Measurements from ENCODE around the gene SLC6A3.
"Not testable (repeated sequence)": the region's sequence is repeated elsewhere in the genome, so short reads cannot be mapped to it uniquely, and the experiment has no call there.

The SLC6A3 gene

DNA sequence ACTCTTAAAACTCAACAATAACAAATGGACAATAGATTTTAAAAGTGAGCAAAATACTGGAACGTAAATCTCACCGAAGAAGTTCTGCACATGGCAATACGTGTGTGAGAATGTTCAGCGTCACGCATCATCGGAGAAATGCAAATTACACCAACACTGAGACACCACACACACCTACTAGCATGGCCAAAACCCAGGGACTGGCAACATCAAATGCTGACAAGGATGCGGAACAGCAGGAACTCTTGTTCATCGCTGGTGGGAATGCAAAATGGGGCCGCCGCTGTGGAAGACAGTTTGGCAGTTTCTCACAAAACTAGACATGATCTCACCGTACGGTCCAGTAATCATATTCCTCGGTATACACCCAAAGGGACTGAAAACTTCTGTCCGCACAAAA, 78.7 kb downstream of the SLC6A3 start:
- DNase-seq: no peak

DNA sequence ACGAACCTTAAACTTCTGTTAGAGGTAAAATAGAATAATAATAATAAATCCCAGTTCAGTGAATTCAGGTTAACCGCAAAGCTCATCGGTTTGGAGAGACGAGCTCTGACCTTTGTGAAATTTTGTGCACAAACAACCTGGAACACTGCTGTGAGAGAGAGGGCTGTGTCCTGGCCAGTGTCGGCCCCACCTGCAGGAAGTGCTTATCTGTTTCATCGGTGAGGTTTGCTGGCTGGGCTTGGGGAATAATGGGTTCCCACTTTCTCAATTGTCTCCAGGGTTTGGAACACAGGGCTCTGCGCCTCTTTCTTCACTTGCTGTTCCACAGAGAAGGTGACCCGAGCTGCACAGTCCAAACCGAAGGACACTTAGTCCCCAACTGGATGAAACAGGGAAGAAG, 81.0 kb downstream of the SLC6A3 start:
- DNase-seq: no peak

DNA sequence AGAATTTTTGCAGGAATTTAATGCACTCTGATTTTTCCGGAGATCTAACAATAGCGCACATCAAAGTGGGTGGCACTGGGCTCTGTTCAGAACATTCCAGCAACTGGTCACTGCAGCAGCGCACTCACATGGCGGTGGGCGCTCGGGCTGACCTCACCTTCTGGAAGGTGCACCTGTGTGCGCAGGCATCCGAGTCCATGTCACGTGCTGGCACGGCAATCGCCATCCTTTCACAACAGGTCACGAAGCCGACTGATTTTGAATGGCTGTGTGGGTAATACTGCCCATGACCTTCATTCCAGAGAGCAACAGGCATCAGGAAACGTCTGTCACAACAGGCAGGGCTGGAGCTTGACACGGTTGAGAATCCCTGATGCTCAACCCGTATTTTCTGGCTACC, 81.7 kb downstream of the SLC6A3 start:
- no peak for DNase-seq

DNA sequence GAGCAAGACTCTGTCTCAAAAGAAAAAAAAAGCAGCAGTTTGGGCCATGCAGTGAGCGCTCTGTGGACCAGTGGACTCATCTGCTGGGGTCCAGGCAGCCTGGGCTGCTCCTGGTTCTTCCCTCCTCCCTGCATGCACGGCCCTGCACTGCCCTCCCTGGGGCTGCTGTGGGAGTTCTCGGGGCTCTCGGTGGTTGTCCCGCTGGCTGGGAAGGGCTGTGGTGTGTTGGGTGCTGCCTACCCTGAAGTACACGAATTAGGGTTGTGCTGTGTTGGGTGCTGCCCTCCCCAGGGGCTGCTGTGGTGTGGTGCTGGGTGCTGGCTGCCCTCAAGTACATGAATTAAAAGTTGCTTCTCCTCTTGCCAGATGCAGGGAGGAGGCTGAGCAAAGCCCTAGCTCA, 82.1 kb downstream of the SLC6A3 start:
- DNase-seq: no peak

DNA sequence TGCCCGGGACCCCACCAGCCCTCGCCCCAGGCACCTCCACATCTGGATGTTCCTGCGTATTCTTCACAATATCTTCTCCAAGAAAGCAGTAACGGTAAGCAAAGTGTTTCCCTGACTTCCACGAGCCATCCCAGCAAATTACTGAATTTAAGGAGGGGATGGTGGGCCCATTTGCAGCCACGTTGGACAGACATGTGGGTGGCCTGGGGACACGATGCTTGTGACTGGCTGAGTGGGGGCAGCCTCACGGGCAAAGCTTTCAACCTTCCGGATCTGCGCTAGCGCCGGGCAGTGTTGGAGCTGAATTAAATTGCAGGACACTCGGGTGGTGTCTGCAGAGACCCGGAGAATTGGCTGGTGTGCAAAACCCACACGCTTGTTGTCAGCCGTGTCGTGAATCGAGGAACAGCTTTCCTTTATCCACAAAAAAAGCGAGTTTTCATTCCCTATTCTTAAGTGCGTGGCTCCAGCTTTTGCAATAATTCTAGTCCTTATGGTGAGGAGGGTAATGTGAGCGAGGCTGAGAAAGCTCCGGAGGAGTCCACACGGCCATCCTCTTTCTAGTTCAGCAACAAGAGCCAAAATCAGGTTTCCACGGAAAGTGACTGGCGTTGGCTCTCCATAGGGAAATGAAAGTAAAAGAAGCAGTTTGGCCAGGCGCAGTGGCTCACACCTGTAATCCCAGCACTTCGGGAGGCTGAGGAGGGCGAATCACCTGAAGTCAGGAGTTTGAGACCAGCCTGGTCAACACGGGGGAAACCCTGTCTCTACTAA, 82.8 kb downstream of the SLC6A3 start:
- DNase-seq: no peak

DNA sequence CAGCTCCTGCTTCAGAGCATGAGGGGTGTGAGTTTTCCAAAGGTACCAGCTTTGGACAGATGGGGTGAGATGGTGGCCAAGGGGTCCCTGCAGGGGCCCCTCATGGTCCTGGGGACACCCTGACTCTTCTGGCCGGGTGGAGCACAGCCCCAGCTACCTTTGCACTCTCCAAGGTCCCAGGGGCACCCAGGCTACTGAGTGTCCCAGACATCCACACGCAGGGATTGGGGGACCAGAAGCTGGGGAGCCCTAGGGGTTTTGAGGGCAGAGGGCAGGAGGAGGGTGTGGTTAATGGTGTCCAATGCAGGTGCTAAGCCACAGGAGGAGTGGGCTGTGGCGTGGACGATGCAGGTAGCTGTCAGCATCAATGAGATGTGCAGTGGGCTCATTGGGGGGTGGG, 84.4 kb downstream of the SLC6A3 start:
- DNase-seq: no peak

DNA sequence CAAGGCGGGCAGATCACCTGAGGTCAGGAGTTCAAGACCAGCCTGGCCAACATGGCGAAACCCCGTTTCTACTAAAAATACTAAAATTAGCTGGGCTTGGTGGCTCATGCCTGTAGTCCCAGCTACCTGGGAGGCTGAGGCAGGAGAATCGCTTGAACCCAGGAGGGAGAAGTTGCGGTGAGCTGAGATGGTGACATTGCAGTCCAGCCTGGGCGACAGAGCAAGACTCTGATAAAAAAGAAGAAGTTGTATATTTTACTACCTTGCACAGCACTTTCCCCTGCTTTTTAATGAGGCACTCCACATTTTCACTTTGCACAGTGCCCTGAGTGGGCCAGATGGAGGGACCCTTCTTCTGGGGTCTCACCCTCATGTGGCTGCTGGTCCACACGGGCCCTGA, 84.9 kb downstream of the SLC6A3 start:
- DNase-seq: not testable (repeated sequence)

DNA sequence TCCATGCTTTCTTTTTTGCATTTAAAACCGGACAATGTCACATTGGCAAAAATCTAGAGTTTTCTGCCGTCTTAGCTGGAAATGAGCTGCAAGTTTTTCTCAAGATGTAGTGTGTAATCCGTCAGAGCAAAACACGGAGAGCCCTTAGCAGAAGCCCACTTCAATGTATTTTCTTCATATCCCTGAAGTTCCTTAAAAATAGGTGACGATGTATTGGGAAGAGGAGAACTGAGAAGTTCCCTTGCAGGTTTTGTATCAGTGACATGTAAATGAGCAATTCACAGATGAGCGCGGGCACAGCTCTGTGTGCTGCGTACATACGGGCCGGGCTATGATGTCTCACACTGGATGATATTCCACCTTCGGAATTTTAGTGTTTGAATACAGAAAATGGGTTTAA, 85.5 kb downstream of the SLC6A3 start:
- DNase-seq: no peak

DNA sequence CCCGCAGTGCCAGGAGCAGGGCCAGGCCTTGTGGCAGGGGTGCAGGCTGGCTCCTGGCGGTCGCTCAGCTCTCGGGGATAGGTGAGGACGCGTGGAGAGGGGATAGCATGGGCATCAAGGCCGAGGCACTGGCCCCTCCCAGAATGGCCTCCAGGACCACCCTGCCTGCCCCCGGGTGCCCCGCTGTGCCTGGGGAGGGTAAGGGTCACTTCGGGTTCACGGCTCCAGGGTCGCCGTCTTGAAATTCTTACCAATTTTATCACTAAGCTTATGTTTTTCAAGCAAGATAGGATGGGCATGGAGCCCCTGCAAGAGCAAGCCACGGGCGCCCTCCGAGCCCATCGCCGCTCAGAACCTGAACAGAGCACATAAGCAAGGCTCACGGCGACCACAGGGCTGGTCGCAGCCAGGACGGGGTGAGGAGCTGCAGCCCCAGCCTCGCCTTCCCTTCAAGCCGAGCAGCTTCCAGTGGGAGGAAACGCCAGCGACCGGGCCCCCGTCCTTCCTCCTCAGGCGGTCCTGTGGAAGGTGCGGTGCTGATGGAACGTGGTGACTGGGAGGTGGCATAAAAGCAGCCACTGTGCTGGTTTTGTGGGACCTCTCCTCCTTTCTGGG, 86.1 kb downstream of the SLC6A3 start:
- no peak for DNase-seq

DNA sequence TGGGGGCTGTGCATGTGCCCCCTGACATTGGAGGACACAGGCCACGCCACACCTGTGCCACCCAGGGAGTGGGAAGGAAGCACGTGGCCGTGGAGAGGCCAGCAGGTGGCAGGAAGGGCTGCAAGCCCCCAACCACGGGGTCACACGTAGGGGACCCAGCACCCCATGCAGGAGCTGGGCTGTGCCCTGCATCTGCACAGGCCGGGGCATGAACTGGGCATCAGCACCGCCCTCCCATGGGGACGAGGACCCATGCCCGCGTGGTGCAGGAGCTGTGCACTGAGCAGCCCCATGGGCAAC, 86.6 kb downstream of the SLC6A3 start:
- DNase-seq: no peak

DNA sequence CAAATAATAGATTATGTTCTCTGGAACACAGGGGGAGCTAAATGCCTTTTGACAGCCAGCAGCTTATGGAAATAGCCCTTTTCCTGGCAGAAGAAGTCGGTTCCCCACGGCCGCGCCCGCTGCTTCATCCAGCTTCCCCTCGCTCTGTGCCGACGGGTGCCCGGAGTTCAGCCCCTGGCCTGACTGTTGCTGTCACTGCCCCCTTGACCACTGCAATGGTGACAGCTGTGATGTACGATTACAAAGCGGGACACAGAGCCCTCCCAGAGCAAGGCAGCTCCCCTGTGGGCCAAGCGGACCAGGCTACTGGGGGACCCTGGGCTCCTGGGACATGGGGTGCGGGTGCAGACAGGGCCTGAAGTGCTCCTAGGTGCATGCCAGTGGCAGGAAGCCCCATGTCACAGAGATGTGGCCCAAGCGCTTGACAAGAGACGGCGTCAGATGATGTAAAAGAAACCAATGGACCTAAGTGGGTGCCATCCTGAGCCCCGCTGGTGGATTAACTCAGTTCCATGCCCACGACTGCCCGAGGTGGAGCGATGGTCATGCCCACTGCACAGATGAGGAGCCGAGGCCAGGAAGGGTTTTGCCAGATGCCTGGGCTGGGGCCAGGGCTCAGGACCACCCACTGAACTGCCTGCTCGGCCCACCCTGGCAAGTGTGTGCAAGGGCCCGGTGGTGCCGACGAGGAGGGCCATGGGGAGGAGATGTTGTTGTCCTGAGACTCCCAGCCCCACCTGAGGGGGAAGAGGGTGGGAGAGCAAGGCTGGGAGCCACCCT, 87.1 kb downstream of the SLC6A3 start:
- no peak for DNase-seq

DNA sequence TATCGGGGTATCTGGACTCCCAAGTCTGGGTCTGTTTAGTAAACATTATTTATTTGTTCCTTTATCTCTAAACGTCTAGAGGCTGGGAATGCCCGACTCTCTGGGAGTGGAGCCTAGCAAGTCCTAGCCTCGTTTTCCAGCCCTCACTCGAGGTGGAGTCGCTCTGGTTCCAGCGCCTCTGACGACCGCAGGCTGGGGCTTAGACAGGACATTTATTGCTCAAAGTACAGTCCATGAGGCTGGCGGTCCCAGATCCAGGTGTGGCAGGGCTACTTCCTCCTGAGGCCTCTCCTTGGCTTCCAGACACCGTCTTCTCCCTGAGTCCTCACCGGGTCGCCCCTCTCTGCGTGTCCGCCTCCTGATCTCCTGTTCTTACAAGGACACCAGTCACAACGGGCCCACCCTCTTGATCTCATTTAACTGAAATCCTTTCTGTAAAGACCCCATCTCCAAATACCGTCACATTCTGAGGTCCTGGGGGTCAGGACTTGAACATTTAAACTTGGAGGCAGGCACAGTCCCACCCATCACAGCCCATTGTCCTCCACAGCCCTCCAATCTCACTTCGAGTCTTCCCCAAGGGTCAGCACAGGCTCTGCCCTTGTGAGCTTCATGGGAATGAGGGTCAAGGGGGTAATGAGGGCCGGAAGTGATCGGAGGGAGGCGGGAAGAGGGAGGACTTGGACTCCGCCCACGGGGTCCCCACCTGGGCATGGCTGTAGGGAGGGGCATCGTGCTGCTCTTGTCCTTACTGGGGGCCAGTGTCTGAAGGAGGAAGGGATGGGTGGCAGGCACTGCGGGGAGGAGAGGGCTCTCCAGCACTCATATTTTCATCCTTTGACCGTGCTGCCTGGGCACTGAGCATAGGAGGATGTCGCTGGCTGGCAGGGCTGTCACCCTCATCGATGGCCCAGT, 88.1 kb downstream of the SLC6A3 start:
- DNase-seq: no peak

DNA sequence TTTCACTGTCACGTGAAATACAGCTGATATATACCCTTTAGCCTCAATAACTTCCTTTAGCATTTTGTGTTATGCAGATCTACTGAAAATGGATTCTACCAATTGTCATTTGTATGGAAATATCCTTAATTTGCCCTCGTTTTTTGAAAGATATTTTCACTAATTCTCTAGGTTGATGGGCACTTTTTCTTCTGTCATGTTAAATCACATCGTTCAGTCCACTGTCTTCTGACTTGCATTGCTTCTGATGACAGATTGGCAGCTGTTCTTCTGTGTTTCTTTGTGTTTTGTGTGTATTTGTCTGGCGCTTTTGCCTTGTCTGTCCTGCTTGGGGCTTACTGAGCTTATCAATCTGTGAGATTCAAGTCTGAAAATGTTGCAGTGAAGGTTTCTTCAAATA, 90.7 kb downstream of the SLC6A3 start:
- DNase-seq: no peak

DNA sequence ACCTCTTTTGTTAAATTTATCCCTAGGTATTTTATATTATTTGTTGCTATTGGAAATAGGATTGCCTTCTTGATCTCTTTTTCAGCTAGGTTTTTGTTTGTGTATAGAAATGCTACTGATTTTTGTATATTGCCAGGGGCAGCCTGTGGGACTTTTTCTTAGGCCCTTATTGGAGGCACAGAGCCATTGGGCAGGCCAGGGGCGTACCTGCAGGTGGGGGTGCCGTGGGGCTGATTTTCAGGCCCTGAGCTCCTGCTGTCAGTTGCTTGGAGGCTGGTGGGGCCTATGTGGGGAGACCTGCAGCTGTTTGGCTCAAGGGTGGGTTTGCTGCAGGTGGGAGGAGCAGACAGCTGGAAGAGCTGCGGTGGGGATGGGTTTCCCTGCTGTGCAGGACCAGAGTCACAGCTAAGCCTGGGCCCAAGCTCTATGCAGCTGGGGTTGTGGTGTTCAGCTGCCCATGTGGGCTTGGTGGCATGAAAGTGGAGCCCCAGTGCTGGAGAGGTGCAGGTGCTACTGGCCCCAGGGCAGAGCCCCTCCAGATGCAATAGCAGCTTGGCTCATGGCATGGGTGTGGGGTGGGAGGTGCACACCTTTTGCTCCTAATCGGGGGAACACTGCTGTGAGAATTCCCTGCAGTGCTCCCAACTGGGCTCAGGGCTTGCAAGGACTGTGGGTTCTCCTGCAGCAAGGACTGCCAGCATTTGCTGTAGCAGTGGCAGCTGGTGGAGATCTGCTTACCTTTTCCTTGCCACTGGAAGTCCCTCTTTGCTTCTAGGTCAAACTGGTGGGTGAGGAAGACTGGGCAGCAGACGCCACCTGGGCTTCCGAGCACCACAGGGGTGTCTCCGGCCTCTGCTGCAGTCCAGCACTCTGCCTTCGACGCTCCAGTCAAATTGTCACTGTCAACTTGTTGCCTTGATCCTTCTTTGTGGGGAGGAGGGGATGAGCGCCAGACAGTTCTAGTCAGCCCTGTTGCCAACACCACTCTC, 92.7 kb downstream of the SLC6A3 start:
- DNase-seq: no peak

DNA sequence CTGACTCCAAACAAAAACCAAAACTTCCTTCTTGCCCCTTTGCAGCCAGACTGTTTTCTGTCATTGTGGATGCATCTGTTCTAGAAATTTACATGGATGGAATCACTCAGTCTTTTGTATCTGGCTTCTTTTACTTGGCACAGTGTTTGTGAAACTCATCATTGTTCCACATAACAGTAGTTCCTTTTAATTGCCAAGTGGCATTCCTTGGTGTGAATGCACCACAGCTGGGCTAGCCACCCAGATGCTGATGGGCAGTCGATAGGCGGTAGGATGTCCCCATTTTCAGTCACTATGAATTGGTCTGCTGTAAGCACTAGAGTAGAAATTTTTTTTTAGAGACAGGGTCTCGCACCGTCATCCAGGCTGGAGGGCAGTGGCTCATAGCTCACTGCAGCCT, 94.1 kb downstream of the SLC6A3 start:
- no peak for DNase-seq

DNA sequence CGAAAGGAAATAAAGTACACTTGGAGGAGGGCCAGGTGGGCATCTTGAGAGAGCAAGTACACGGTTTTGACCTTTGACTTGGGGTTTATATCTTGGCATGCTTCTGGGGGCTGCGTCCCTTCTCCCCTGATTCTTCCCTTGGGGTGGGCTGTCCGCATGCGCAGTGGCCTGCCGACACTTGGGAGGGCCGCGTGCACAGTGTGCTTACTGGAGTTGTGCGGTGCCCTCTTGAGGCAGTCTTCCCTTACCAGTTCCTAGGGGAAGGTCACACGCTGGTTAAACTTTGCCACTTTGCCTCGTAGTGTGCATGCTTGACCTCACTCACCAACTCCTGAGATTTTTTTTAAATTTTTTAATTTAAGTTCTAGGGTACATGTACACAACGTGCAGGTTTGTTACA, 96.0 kb downstream of the SLC6A3 start:
- no peak for DNase-seq

DNA sequence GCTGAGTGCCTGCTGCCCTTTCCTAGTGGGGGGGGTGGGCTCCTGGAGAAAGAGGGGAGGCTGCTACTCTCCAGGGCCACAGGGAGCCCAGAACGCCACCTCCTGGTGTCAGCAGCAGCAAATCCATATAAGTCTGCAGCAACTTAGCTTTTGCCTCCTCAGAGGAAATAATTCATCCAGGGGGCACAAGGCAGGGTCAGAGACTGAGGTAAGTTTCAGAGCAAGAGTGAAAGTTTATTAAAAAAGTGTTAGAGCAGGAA, 96.3 kb downstream of the SLC6A3 start:
- DNase-seq: no peak

DNA sequence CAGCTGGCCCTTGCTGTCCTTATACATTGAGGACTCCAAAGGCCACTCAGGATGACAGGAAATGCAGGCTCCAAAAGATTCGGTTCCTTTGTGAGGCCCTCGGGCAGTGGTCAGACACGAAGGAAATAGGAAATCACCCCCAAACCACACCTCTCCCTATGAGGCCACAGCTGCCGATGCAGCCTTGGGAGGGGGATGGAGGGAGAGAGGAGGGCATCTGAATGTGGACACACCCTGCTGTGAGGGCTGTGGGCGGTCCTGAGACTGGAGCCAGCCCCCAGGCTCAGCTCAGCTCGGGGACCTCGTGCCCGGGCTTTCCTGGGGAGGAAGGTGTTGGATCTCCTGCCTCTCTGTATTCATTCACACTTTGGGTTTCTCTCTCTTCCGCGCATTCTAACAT, 97.7 kb downstream of the SLC6A3 start:
- no peak for DNase-seq

DNA sequence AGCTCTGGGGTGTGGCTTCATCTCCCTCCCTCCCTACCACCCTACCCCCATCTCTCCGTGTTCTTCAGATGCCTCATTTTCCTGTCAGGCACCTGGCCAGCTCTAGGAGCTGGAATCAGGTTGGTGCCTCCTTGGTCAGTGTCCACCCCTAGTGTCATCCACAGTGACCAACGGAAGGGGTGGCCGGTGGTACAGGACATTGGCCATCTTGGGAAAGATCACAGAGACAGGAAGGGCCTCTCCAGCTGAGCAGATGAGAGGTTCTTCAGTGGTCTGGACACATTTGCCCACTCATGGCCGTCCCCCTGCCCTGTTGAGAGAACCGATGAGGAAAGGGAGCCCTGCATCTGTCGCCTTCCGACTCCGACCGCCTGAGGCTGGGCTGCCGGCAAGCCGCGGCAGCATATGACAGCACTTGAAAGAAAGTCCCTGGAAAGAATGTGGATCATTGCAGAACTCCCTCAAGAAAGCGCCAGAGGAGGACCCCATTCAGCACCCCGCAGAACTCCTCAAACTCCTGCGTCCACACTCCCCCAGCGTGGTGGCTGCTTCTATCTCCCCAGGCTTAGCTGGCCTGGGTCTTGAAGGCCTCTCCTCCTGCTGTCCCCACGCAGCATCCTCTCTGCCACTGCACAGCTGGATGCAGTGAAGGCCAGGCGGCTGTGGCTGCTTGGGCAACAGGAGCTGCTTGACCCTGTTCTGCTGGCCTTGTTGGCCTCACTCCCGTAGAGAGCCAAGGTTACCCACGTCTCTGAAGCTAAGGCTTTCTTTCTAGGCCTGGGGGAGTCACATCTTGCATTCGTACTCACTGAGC, 98.4 kb downstream of the SLC6A3 start:
- no peak for DNase-seq

DNA sequence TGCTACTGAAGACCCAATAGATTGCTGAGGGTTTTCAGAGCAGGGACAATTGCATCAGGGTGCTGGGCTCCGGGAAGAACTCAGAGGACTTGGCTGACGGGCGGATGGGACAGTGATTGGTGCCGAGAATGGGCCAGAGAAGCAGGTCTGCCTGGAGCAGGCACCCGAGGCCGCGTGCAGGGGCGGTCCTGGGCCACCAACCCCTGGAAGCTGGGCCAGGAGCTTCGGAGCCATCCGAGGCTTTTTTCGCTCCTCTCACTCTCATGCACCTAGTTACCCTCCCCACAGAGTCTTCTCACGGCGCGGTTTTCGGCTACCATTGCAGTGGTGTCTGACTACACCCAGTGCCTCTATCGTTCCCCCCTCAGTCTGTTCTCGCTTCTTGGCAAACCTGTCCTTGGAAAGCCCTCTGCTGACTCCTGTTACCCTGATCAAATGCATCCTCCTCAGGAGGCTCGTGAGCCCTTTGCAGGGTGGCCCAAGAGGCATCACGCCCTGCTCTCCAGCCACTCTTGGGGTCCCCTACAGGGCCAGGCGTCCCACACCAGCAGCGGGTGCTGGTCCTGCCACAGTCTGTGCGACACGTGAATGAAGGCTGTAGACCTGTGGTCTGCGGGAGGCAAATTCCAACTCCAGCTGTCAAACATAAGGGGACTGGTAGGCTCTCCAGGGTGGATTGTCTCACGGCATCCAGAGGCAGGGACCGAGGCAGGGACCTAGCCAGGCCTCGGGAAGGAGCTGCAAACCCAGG, 99.2 kb downstream of the SLC6A3 start:
- no peak for DNase-seq

All from NCI-H1930 (cell line).